Testis (tissue), 2 donors: ENCODE measurements around the gene ZNF780B.

ENCODE experiments used
- CTCF ChIP-seq, 3 experiments: fragments of 450-650 bp in 2 of 3; fragments of 200-600 bp in 1 of 3; sonication (generic) in 1 of 3; IDR thresholded peaks; one replicate each; pipeline ENCODE4 v1.5.1; 2016 to 2019; ENCODE audit warnings: antibody characterized with exemption in 3 of 3, mild to moderate bottlenecking in 2 of 3, moderate library complexity in 1 of 3
- POLR2A ChIP-seq: fragments of 450-650 bp; IDR thresholded peaks from one replicate; pipeline ENCODE4 v1.6.1; 2017; ENCODE audit warnings: antibody characterized with exemption, mild to moderate bottlenecking, moderate library complexity

- TF ChIP-seq CTCF (IDR thresholded peaks at IDR 0.05) = no peak
- TF ChIP-seq POLR2A = no peak
Observed at GRCh38 chr19:40055832-40056504, at the start of gene ZNF780B.
